Skin epidermis (tissue), 12 donors: ENCODE results near the gene C14orf180.

ENCODE experiments used
- H3K27ac ChIP-seq, 21 experiments: fragments of 200-600 bp; sonication (generic) in 11 of 21; one replicate each; pipeline ENCODE4 v1.5.0; 2020; ENCODE audit warnings: mild to moderate bottlenecking in 3 of 21, inconsistent platforms in 2 of 21, moderate library complexity in 2 of 21
- H3K4me3 ChIP-seq, 7 experiments: fragments of 200-600 bp; sonication (generic) in 2 of 7; one replicate each; pipeline ENCODE4 v1.5.0; 2020; ENCODE audit warnings: inconsistent platforms in 2 of 7, mild to moderate bottlenecking in 2 of 7, moderate library complexity in 1 of 7

C14orf180 gene

DNA sequence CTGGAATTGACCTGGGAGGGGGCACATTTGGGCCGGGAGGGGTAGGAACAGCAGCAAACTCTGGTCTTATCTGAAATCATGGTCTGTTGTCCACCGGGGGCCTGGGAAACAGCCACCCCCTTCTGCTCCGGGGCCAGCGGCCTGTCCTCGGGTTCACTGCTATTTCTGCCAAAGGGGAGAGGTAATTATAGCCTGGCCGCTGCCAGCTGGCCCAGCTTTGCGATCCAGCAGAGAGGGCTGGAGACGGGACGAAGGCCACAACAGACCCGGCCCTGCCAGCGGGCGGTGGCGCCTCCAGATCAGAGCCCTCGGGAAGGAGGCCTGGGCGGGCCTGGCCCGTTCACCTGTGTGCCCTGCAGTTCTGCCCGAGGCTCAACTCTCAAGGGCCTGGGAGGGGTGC lies at the start of gene C14orf180:
Gene C14orf180 (plus strand): TSS at position 258 of the 400 bp plus-strand sequence. CDS start 6,667 bp downstream, outside the sequence.
- Histone ChIP-seq H3K4me3 (no peak within 1 kb of the TSS), H3K27ac (peak within 1 kb of the TSS in 2 of 21 experiments; percentile 75 to 76)

- H3K27ac ChIP-seq, result no peak overlapping the region
- H3K4me3 ChIP-seq, result no peak overlapping the region
These were observed 48.9 kb upstream of the C14orf180 start for GRCh38 chr14:104530646-104531045.

DNA sequence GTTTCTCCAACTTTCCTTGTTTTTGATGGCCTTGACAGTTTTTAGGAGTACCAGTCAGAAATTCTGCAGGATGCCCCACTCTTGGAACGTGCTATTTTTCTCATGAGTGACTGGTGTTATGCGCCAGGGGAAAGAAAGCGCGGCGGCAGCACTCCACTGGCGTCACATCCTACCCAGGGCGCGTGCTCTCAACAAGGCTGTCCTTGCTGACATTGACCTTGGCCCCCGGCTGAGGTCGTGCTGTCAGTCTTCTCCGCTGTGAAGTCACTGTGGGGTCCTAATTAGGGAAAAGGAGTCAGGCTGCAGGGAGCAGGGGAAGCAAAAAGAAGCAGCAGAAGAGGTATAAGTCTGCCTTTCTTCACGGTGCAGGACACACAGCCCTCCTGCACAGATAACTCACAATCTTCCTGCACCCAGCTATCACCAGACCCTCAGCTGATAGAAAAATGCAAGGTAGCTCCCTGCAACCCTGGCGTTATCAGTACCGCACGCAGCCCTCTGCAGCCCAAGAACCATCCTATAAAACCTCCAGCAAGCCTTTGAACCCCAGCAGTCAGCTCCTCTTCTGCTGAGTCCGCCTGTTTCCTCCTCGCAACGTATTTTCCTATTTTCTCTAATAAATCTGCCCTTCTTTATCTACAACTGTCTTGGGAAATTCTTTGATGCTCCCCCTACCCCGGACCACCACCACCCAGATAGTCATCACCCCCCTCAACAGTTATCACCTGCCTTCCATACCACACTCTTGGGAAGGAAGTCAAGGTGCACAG lies 48.0 kb upstream of the C14orf180 start:
- Histone ChIP-seq H3K4me3 (no peak overlapping the region), H3K27ac (no peak overlapping the region)

DNA sequence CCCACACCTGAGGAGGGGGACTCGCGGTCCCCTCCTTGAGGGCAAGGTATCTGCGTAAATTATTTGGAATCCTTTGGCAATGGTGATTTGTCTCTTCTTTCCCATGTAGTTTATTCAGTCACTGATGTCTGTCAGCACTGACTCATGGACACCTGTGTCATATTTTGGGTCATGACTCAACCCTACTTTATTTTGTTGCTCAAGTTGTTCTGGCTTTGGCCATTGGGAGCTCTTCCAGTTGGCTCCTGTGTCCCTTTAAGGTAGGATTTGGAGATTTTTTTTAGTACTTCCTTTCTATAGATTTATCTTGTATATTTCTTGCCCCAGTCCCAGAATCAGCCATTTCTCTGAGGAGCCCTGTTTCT lies 47.4 kb upstream of the C14orf180 start:
- no peak overlapping the region for H3K27ac ChIP-seq
- H3K4me3 ChIP-seq, result no peak overlapping the region

DNA sequence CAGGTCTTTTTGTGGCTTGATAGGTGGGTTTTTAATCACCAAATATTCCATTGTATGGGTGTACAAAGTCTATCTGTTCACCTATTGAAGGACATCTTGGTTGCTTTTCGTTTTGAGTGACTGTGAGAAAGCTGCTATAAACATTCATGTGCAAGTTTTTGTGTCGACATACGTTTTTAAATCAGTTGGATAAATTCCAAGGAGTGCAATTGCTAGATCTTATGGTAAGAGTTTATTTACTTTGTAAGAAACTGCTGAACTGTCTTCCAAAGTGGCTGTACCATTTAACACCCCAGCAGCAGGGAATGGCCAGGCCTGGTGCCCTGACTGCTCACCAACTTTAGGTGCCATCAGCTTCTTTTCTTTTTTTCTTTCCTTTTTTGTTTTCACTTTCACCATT lies 45.5 kb upstream of the C14orf180 start:
- no peak overlapping the region for H3K27ac ChIP-seq
- no peak overlapping the region for H3K4me3 ChIP-seq

DNA sequence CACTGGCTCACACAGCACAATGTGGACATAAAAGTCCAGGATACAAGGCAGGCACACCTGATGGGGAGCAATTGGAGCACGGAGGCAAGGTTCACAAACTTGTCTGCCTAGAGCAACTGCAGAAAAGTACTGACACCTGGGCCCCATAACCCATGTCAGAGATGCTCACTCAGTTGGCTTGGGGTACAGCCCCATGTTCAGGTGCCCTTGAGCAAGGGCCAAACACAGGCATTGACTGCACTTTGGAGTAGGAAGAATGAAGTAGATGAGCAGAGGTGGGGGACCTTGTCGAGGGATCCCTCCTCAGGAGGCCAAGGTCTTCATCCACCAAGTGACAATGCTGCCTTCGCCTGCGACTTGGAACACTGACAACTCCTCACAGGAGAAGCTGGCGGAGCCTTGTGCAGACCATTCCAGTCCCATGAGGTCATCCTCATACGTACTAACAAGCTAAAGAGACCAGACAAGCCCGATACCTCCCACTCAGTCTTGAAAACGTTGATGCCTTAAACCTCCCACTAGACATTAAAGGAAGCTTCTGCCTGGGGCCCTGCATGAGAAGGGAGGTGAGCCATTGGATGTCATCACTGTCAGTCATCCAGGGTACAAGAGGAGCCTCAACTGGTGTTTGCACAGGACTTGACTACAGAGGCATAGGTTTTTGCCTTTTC lies 42.5 kb upstream of the C14orf180 start:
- H3K27ac ChIP-seq, result no peak overlapping the region
- no peak overlapping the region for H3K4me3 ChIP-seq

- Histone ChIP-seq H3K27ac (no peak overlapping the region), H3K4me3 (no peak overlapping the region)
These were observed 42.0 kb upstream of the C14orf180 start for GRCh38 chr14:104537613-104537988.

- Histone ChIP-seq H3K4me3 (no peak overlapping the region), H3K27ac (no peak overlapping the region)
These were observed 37.6 kb upstream of the C14orf180 start for GRCh38 chr14:104541905-104542465.

GRCh38 chr14:104542871-104543830 lies 36.4 kb upstream of the C14orf180 start:
- no peak overlapping the region for H3K27ac ChIP-seq
- H3K4me3 ChIP-seq, result no peak overlapping the region

DNA sequence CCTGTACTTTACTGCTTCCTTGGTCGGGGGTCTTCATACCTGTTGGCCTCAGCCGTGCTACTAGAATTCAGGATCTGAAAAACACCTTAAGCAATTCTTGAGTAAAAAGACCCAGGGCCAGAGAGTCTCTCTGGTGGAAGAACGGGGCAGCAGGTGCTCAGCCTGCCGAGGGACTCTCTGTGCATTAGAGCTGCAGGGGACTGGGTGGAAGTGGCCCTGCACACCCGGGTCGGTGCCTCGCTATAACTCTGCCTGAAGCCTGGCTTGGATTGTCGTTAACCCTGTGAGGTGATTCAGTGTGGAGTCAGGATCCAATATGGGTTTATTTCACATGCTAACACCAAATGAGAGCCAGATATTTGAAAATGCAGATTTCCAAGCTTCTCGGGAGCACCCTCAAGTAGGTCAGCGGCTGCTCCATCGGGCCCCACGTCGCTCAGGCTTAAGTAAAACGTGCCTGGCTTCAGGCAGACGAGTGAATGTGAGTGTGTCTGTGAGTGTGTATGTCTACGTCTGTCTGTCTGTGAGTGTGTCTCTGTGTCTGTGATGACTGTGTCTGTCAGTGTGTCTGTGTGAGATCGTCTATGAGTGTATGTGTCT lies 35.1 kb upstream of the C14orf180 start:
- H3K27ac ChIP-seq, result no peak overlapping the region
- no peak overlapping the region for H3K4me3 ChIP-seq

DNA sequence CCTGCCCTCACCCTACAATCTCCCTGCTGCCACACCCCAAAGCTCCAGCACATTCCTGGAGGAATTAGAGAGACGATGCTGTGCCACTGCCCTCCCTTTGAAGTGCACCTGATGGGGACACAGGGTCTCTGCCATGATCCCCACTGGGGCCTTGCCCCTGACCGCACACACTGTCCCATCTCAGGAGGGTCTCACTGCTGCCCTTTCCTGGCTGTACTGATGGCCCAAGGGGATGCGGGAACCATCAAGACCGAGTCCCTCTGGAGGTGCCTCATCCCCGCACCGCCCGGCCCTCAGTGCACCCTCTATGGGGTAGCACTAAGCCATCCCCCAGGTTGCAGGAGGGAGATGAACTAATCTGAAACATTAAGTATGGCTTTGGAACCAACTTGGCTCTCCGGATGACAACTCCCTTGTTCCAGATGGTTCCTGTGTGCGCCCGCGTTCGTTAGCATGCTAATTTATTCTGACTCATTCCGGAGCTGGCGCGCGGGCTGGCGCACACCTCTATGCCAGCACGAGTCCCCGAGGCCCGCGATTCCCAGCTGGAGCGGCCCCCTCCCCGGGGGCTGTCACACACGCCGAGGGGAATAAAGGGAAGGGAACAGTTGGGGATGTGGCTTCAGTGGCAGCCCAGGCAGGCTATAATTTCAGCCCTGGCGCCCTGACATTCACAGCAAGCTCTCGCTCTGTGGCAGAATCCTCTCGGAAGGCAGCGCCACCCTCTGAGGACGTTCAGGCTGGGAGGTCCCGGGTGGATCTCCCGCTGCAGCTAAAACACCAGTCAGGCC lies 34.2 kb upstream of the C14orf180 start:
- Histone ChIP-seq H3K27ac (peak overlapping the region in 1 of 21 experiments; percentile 14), H3K4me3 (no peak overlapping the region)

DNA sequence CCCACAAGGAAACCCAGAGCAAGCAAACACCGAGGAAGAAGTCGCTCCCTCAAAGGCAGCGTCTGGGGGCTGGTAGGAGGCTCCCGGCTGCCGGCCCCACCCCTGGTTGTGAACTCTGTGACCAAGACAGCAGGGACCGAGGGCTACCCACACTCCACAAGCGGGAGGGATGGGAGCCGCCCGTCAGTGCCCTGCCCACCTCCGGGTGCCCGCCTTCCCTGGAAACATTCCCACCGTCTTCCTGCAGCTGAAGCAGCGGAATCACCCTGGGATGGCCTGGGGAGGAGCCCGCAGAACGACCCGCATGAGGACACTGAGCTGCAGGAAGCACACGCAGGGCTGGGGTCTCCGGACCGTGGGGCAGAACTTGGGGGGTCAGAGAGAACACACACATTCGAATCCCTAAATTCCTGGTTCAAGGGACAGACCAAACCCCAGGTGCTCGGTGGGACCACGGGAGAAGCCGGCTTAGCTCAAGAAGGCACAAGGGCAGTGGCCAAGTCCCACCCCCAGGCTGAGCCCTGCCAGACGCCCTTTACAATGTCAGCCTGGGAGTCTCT lies 33.5 kb upstream of the C14orf180 start:
- H3K27ac ChIP-seq, result peak overlapping the region in 1 of 21 experiments; percentile 14
- no peak overlapping the region for H3K4me3 ChIP-seq

DNA sequence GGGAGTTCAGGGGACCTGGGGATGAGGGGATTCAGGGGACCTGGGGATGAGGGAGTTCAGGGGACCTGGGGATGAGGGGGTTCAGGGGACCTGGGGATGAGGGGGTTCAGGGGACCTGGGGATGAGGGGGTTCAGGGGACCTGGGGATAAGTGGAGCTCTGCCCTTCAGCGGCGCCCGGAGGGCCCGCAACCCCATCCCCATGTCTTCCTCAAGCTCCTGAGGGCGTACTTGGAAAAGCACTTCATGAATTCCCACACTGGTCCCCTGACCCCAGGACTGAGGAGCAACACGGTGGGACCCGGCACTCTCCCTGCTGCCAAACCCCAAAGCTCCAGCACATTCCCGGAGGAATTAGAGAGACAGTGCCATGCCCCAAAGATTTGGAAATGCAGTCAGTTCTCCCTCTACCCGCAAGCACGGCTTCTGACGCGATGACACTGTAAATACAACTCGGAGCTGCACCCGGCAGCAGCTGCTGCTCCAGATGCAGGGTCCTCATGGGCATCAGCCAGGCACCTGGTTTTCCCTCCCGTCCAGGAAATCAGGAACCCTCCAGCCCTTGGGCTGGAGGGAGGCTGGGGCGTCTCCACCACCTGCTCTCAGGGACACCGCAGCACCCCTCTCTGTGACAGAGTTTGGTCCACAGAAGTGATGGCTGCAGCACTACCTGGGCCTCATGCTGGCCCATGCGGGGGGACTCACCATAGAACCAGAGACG lies 32.8 kb upstream of the C14orf180 start:
- no peak overlapping the region for H3K4me3 ChIP-seq
- H3K27ac ChIP-seq, result no peak overlapping the region

DNA sequence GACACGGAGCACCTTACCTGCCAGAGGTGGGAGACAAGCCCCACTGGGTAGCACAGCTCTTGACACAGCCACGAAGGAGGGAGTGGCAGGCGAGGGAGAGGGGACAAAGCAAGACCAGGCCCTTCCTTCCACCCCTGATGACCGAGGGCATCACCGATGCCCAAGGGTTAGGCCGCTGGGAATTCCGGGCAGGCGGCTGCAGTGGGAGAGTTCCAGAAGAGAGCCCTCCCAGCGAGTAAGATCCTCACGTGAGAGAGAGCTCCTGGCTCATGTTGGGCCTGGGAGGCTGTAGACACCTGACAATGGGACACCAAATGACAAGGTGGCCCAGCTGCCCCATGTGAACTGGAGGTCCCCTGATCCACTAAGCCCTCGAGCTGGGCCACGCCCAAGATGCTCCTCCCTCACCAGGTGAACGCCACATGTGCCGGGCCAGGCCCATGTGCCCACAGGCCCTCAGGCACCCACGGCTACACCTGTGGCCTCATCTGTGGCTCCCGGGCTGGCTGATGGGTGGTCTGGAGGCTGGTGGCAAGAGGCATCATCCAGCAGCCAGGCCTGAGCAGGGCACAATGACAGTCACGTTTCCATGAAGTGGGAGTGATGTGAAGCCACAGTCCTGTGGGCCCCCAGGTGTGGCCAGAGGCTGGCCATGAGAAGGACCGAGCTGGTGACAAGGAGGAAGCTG lies 32.1 kb upstream of the C14orf180 start:
- H3K27ac ChIP-seq, result no peak overlapping the region
- H3K4me3 ChIP-seq, result no peak overlapping the region

GRCh38 chr14:104547998-104548700 lies 31.4 kb upstream of the C14orf180 start:
- Histone ChIP-seq H3K27ac (no peak overlapping the region), H3K4me3 (no peak overlapping the region)

GRCh38 chr14:104548802-104549535 lies 30.6 kb upstream of the C14orf180 start:
- H3K4me3 ChIP-seq, result no peak overlapping the region
- no peak overlapping the region for H3K27ac ChIP-seq
